ENCODE measurements around the gene KCNK2.

KCNK2 gene

DNA sequence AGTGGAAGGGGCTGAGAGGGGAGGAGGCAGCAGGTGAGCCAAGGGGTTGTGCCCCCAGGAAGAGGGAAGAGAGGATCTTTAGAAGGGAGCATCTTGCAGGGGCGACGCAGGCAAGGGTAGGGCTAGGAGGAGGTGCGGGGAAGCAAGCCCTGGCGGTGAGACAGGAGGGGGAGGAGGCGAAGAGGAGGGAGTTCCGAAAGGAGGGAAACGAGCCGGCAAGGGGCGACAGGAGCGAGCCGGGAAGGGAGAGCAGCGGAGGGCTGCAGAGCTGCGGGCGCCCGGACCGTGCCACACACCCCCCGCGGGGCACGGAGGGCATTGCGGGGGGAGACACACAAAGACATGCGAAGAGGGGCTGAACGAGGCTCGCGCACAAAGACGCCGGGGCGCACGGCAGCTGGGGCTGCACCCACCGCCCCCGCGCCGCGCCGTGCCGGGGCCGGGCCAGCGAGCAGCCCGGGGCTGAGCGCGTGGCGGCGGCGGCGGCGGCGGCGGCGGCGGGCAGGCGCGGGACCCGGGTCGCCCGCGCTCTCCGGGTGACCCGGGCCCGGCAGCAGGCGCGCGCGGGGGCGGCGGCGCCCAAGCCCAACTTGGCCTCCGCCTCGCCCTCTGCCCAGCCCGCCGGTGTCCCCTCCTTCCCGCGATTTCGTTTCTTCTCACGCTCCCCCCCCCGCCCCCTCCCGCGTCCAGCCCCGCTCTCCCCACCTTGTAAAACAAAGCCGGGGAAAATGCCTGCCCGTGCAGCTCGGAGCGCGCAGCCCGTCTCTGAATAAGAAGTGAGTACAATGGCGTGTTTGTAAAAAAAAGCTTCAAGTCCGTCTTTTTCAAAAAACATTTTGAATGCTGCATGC is at the start of gene KCNK2:
TSS of gene KCNK2 (plus strand) at position 206 of the 851 bp plus-strand sequence. CDS start 649 bp downstream, outside the sequence.
- no peak for DNase-seq

- DNase-seq = no peak
Observed at GRCh38 chr1:215032911-215033526, 49.5 kb upstream of the KCNK2 start.

GRCh38 chr1:215040190-215040589 is 42.3 kb upstream of the KCNK2 start:
- no peak for DNase-seq

DNA sequence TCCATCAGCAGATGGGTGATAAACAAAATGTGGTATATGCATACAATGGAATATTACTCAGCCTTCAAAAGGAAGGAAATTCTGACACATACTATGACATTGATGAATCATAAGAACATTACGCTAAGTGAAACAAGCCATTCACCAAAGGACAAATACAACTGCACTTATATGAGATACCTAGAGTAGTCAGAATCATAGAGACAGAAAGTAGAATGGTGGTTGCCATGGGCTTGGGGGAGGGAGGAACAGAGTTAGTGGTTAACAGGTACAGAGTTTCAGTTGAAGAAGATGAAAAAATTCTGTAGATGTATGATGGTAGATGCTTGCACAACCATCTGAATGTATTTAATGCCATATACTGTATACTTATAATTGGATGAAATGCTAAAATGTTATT is 39.1 kb upstream of the KCNK2 start:
- DNase-seq = no peak

GRCh38 chr1:215044151-215044550 is 38.4 kb upstream of the KCNK2 start:
- no peak for DNase-seq

DNA sequence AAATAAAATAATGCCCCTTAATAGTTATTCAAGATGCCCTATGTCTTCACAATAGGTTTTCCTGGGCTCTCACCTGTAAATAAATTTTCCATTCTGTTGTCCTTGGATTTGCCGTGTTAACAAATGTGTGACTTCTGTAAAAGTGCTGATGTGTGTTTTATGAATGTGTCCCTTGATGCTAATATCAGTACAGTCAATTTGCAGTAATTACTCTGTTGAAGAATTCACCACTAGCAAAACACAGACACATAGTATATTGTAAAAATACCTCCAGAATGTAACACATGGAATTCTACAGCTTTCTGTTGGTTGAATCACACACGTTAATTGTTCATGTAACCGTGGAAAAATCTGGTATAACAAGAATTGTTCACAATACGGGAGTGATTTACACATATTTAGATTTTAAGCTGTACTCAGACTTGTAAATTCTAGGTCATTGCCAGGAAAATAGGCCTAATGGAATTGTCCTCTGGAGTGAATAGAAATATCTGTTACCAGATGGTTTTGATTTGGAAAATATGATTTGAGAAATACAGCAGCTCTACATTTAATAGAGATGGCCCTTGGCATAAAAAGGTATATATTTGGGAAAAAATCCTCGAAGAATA is 36.7 kb upstream of the KCNK2 start:
- no peak for DNase-seq

DNA sequence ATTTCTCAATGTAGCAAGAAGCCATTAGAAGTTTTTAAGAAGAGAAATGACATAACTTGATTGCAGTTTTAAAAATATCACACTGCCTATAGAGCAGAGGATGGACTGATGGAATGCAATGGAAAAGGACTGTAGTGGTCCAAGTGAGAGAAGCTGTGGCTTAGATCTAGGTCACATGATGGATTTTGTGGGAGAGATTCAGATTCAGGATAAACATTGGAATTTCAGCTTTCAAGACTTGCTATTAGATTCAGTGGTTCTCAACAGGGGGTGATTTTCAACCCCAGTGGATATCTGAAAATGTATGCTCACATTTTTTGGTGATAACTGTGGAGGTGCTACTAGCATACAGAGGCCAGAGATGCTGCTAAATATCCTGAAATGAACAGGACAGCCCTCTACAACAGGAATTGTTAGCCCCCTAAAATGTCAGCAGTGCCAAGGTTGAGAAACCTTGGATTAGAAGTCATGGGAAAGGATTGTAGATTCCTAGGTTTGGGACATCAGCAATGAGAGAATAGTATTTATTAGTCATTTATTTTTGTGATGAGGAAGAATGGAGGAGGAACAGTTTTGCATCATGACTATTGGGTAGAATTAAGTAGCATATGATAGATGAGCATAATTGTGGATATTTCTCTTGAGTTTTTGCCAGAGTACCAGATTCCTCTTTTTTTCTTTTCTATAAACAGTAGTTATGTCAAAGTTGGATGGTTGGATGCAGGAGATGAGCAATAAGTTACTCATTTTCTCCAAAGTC is 30.1 kb upstream of the KCNK2 start:
- no peak for DNase-seq

DNA sequence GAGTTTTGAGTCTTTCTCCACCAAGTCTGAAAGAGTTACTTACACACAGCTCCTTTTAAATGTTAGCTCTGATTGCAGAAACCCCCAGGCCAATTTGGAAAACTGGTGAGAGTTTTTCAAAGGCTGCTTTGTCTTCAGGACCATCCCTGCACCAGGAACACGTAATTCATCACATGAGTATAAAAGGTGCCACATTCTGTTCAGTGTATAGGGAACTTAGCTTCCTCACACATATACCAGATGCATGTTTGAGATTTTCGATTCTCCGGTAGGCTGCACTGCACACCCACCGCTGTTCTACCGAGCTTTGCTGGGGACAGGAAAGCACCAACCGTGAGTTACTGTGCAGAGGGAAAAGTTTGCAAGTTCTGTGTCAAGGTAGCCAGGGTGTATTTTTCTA is 28.3 kb upstream of the KCNK2 start:
- DNase-seq = no peak

GRCh38 chr1:215055281-215055935 is 27.1 kb upstream of the KCNK2 start:
- DNase-seq = no peak

DNA sequence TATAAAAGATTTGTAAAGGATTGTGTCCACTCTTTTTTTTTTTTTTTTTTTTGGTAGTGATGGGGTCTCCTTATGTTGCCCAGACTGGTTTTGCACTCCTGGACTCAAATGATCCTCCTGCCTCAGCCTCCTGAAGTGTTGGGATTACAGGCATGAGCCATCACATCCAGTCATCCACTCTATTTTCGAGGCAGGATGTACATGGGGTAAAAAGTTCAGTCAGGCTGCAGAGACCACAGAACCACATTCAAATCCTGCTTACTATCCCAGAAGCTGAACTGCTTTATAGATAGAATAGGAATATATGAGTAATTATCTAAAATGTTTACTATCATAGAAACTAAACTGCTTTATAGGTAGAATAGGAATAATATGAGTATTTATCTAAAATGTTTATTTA is 26.0 kb upstream of the KCNK2 start:
- DNase-seq = no peak

DNA sequence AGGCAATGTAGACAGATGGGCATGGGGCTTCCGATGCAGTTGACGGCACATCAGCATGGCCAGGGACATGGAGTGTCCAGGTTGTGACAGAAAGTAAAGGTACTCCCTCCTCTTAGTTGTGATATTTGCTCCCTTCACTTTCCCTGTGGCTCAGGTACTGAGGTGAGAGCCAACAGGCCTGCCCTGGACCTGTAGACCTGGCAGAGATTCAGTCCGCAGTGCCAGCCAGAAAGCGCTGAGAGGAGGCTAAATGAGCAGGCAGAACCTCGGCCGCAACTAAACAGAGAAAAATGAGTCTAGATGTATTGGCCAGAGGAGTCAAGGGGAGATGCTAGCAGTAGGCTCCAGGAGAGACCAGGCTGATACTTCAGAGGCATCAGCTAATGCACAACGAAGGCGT is 22.6 kb upstream of the KCNK2 start:
- no peak for DNase-seq

- DNase-seq = no peak
Observed at GRCh38 chr1:215064327-215064726, 18.2 kb upstream of the KCNK2 start.

DNA sequence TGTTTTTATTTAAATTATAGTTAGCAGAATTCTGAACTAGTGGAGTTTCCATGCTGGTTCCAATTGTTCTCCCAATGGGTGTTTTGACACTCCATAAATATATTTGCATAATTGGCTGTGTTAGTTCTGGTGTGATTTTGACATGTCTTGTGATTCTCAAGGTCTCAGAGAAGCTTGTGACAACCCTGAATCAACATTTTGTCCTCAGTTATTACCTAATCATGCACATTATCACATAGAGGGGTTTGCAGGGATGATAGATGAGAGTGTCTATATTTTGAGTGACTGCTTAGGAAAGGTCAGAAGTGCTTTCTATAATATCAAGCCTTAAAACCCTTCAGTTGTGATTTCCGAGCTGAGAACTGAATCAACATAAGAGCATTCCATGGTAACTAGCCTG is 11.5 kb upstream of the KCNK2 start:
- no peak for DNase-seq

- peak; percentile 18 for DNase-seq
Observed at GRCh38 chr1:215076322-215076721, 6.2 kb upstream of the KCNK2 start.

GRCh38 chr1:215079456-215079855 is 3.1 kb upstream of the KCNK2 start:
- no peak for DNase-seq

- DNase-seq = no peak
Observed at GRCh38 chr1:215081661-215082531, 641 bp upstream of the KCNK2 start.

DNA sequence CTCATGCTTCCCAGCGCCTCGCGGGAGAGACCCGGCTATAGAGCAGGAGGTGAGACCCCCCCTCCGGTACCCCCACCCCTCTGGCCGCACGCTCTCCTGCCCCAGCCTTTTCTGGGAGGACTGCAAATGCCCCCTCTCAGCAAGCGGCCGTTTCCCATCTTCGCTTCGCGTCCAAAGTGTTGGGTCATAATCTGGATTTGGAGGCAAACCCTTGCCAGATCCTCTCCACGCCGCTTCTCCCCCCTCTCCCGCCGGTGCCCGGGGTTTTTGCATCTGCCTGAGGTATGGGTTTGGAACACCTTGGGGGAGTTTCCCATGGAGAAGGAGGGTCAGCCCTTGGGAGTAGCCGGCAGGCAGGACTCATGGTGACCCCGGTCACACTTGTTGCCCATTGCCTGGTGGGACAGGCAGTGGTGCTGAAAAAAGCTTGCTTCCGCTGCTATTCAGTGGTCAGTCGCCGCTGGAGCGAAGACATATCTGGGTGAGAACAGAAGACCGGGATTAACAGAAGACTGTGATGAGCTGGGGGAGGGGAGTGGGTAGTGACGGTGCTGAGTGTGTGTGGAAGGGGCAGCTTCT is 935 bp downstream of the KCNK2 start:
- DNase-seq = no peak

DNA sequence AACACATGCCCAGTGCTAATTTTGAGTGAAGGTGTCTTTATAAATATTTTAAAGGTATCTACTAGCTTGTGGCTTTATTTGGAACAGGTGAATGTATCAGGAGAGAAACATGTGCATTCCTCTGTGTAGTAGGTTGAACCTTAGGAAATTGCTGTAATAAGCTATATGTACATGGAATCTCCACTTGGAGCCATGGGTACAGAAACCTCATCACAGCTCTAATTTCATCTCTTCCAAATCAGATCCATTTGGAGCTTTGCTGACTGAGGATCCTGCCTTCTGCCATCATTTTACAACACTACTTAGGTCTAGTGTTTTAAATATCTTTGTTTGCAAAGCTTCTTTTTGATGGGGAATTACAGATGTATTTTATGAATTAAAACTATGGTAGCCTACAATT is 2.1 kb downstream of the KCNK2 start:
- DNase-seq = no peak

GRCh38 chr1:215087603-215088002 is 5.1 kb downstream of the KCNK2 start:
- DNase-seq = no peak

DNA sequence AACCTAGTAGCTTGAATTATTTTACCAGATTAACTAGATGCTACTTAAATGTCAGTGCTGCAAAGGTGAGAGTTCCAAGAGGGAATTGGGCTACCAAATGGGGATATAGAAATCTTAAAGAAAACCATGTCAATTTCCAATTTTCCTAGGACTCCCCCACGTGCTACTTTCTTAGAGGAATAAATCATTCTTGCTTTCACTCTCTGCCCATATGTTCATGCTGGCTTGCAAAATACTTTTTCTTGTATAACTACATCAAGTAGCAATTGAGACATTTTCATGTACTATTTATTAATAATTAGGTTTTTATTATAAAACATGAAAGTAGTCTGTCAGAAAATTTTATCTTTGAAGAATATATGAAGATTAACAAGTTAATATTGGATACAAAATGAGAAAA is 11.8 kb downstream of the KCNK2 start:
- no peak for DNase-seq

DNA sequence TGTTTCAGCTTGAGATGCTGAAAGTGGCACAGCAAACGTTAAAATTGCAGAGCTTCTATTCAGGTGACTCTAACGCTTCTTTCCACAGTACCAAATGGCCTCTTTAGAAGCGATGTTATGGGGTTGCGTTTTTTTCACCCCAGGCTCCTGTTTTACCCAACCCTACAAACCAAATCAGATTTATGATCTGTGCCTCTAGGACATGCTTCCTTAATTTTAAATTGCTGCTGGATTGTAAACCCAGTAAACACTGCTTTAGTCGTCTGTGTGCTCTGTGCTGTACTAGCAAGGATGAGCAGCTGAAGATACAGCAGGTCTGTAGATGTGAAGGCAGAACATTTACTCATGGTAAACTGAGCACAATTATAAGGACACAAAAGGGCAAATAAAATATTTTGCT is 13.0 kb downstream of the KCNK2 start:
- no peak for DNase-seq
